ENCODE results near the gene ETV3. TPM values are rescaled to one million over a fixed set of nuclear protein-coding genes. Genes with fewer than 3 reads are reported as not detected.

The ETV3 gene
- total and polyA plus RNA-seq, 8 donors, result 3.8 to 30.8 (median 11.5) TPM

DNA sequence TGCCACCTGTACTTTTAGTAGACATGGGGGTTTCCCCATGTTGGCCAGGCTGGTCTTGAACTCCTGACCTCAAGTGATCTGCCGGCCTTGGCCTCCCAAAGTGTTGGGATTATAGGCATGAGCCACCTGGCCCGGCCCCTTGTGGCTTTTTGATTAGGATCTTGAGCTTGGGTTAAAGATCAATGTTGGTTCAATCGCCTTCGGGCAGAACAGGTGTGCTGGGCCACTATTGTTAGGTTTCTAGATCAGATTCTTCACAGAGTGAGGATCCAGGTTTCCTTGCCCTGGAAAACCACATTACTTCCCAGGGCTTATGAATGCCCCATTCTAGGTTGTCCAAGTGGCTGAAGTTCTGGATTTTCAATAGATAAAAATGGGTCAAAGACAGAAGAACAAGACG, 6.1 kb downstream of the ETV3 start:
- no peak overlapping the region for H3K4me3 ChIP-seq
- DNase-seq, result no peak
- no peaks in the 10 kb centered on the region for H3K27me3 ChIP-seq
- peaks cover 41 to 91% (median 89%) of the 10 kb centered on the region in 4 donors for H3K36me3 ChIP-seq
- peaks cover 14 to 68% (median 41%) of the 10 kb centered on the region in 4 donors for H3K4me1 ChIP-seq
- 68 to 82% (median 79%) methylated on average over 5 of the region's 5 CpGs for WGBS, 5 donors
- intact Hi-C loops (cut with DNase I; ENCODE audit: low total_unique reads), result no loop called here
- H3K9me3 ChIP-seq, result no peaks in the 10 kb centered on the region
- TF ChIP-seq POLR2AphosphoS5 (IDR thresholded peaks at IDR 0.05) (no peak), EP300 (IDR thresholded peaks at IDR 0.05) (no peak), CTCF (IDR thresholded peaks at IDR 0.05) (no peak), POLR2A (IDR thresholded peaks at IDR 0.05) (no peak)
- H3K27ac ChIP-seq, result no peak overlapping the region

- TF ChIP-seq POLR2A (IDR thresholded peaks at IDR 0.05), result no peak
- no peak for TF ChIP-seq POLR2AphosphoS5 (IDR thresholded peaks at IDR 0.05)
- TF ChIP-seq EP300 (IDR thresholded peaks at IDR 0.05), result no peak
- TF ChIP-seq CTCF (IDR thresholded peaks at IDR 0.05), result no peak
- Histone ChIP-seq H3K27ac (no peak overlapping the region), H3K4me3 (no peak overlapping the region), H3K27me3 (no peaks in the 10 kb centered on the region), H3K36me3 (peaks cover 44 to 99% (median 97%) of the 10 kb centered on the region in 4 donors), H3K9me3 (no peaks in the 10 kb centered on the region), H3K4me1 (peaks cover 6 to 59% (median 33%) of the 10 kb centered on the region in 4 donors)
- intact Hi-C loops (cut with DNase I; ENCODE audit: low total_unique reads), result no loop called here
- 27 to 56% (median 47%) methylated on average over 4 of the region's 4 CpGs for WGBS, 5 donors
- no peak for DNase-seq
Observed at GRCh38 chr1:157131281-157131680, 6.9 kb downstream of the ETV3 start.

GRCh38 chr1:157124855-157125254, 13.3 kb downstream of the ETV3 start:
- intact Hi-C loops (cut with DNase I; ENCODE audit: low total_unique reads), result no loop called here
- DNase-seq, result no peak
- Histone ChIP-seq H3K27ac (no peak overlapping the region), H3K27me3 (no peaks in the 10 kb centered on the region), H3K9me3 (no peaks in the 10 kb centered on the region), H3K4me3 (no peak overlapping the region), H3K4me1 (peaks cover 0 to 9% (median 2%) of the 10 kb centered on the region in 4 donors), H3K36me3 (peaks cover 37 to 88% (median 81%) of the 10 kb centered on the region in 4 donors)
- TF ChIP-seq CTCF (IDR thresholded peaks at IDR 0.05) (no peak), EP300 (IDR thresholded peaks at IDR 0.05) (no peak), POLR2AphosphoS5 (IDR thresholded peaks at IDR 0.05) (no peak), POLR2A (IDR thresholded peaks at IDR 0.05) (no peak)
- WGBS, 5 donors, result 79 to 89% (median 84%) methylated on average over 7 of the region's 7 CpGs

DNA sequence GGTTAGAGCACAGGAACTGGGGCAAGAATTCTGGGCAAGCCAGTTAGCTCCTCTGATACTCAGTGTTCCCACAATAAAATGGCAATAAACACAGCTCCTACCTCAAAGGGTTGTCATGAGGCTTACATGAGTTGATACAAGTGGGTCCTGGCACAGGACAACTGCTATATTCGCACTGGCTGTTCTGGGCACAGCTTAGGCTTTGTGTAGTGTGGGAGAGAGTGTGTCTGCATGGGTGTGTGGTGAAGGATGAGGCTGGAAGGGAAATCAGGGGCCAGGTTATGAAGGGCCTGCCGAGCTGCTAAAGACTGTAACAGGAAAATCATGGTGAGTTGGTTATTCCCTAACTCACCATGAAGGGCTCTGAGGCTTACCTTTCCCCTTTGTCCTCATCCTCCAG, 18.7 kb downstream of the ETV3 start:
- Histone ChIP-seq H3K4me1 (peaks cover 0 to 3% (median under 1%) of the 10 kb centered on the region in 4 donors), H3K9me3 (no peaks in the 10 kb centered on the region), H3K4me3 (no peak overlapping the region), H3K27ac (no peak overlapping the region), H3K36me3 (peaks cover 6 to 34% (median 28%) of the 10 kb centered on the region in 4 donors), H3K27me3 (peaks cover 0 to 6% (median 0%) of the 10 kb centered on the region in 3 donors)
- 77 to 87% (median 84%) methylated on average over 2 of the region's 2 CpGs for WGBS, 5 donors
- intact Hi-C loops (cut with DNase I; ENCODE audit: low total_unique reads), result no loop called here
- TF ChIP-seq POLR2A (IDR thresholded peaks at IDR 0.05) (no peak), CTCF (IDR thresholded peaks at IDR 0.05) (no peak), EP300 (IDR thresholded peaks at IDR 0.05) (no peak), POLR2AphosphoS5 (IDR thresholded peaks at IDR 0.05) (no peak)
- no peak for DNase-seq

Data from stomach (tissue), 9 donors.